Measurements from ENCODE around the gene TMEM35B. TPM values are rescaled to one million over a fixed set of nuclear protein-coding genes. Genes with fewer than 3 reads are reported as not detected.
"Not testable (repeated sequence)": the region's sequence is repeated elsewhere in the genome, so short reads cannot be mapped to it uniquely, and the experiment has no call there.

TMEM35B gene
- total and polyA plus RNA-seq, 9 of the 15 experiments (the other 6 are each of a cell fraction or from before 2014, with no cell fraction given) = 11.4 to 142 (median 21.4) TPM

- CTCF ChIA-PET (ENCODE audit: low intra/inter-chr PET ratio); intact Hi-C loops (cut with micrococcal nuclease); H4K20me1 ChIP-seq (replicated peaks; ENCODE audit: control insufficient read depth, insufficient read depth, low read length); H3K27me3 ChIP-seq (ENCODE audit: control insufficient read depth in 2 of 2, insufficient read depth in 2 of 2, low read length in 2 of 2); ATAC-seq; FAIRE-seq; H3K9me3 ChIP-seq (replicated peaks; ENCODE audit: control insufficient read depth, insufficient read depth, low read depth, low read length); in situ Hi-C loops (cut with MboI); H3K9me1 ChIP-seq (ENCODE audit: control insufficient read depth, insufficient read depth, low read length); H3K4me1 ChIP-seq (replicated peaks in 1 of 2; ENCODE audit: control insufficient read depth in 2 of 2, insufficient read depth in 2 of 2, low read length in 2 of 2); DNase-seq (ENCODE audit: extremely low read depth in 1 of 4, low spot score in 3 of 4); TF ChIP-seq NR2C1 (IDR thresholded peaks at IDR 0.05): not testable (repeated sequence)
- WGBS (ENCODE audit: insufficient coverage, low coverage, missing lambda C conversion rate) = 5% methylated on average over 3 of the region's 3 CpGs
- Histone ChIP-seq H3K36me3 (ENCODE audit: control insufficient read depth, insufficient read depth, low read length) (peaks cover 17% of the 10 kb centered on the region; the same call in 2 of the 3 replicates), H3K4me2 (ENCODE audit: insufficient read depth, low read length) (peak overlapping the region; percentile 91), H2AFZ (ENCODE audit: low read depth, low read length) (peak overlapping the region; percentile 97), H3K4me3 (peak overlapping the region; percentile 53), H3K27ac (ENCODE audit: extremely low read depth, low read depth, low read length) (peak overlapping the region; percentile 74), H3K9ac (ENCODE audit: insufficient read depth in 1 of 2, low read depth in 2 of 2, low read length in 2 of 2) (peak overlapping the region; percentile 83 to 95), H3K79me2 (ENCODE audit: control insufficient read depth, insufficient read depth, low read length) (peaks cover 12% of the 10 kb centered on the region; the same call in 2 of the 3 replicates)
- POLR2A ChIA-PET = interaction anchor here (0.5 to 6.0 kb wide), 11 partner anchors 10 to 205 kb away, joined by 3 to 28 read pairs (median 4); partner anchors contain the start of gene ZMYM6
- TF ChIP-seq RREB1 (CRISPR knock-in tag; IDR thresholded peaks at IDR 0.05) (0 out of 2 replicates have a peak, but pooled peaks have one; percentile 5), NR2C1 (tag; IDR thresholded peaks at IDR 0.05) (0 out of 2 replicates have a peak, but pooled peaks have one; percentile 9), KDM1A (IDR thresholded peaks at IDR 0.05) (peak in 1 of 2 experiments; percentile 82; a peak in 2 of 4 replicates), SMARCE1 (IDR thresholded peaks at IDR 0.05) (0 out of 2 replicates have a peak, but pooled peaks have one; percentile 4), SMARCA4 (IDR thresholded peaks at IDR 0.05) (0 out of 2 replicates have a peak, but pooled peaks have one; percentile 8), ADNP (tag; IDR thresholded peaks at IDR 0.05) (peak; percentile 88), NFRKB (IDR thresholded peaks at IDR 0.05; ENCODE audit: low read depth) (0 out of 2 replicates have a peak, but pooled peaks have one; percentile 3), RBM25 (IDR thresholded peaks at IDR 0.05; ENCODE audit: low read depth, low read length, severe bottlenecking) (peak; percentile 84), DPF2 (IDR thresholded peaks at IDR 0.05) (0 out of 2 replicates have a peak, but pooled peaks have one; percentile 5)
- TSS peak; percentile 67 for BruUV-seq (replicated peaks)
These were observed 410 bp upstream of the TMEM35B start for GRCh38 chr1:34985609-34985904.
